Limb (tissue), 2 donors: Measurements from ENCODE around the gene CYP19A1.
A peak's percentile ranks its signal among the peaks of the same experiment; 100 is the strongest.
"Not testable (repeated sequence)": the region's sequence is repeated elsewhere in the genome, so short reads cannot be mapped to it uniquely, and the experiment has no call there.

Source experiments
- DNase-seq, 2 donors: peaks; one replicate each; pipeline ENCODE4 v3.0.0-alpha.2; 2016; ENCODE audit errors: extremely low spot score in 2 of 2

The CYP19A1 gene

GRCh38 chr15:51218299-51218938 is 120.0 kb downstream of the CYP19A1 start:
- no peak for DNase-seq

DNA sequence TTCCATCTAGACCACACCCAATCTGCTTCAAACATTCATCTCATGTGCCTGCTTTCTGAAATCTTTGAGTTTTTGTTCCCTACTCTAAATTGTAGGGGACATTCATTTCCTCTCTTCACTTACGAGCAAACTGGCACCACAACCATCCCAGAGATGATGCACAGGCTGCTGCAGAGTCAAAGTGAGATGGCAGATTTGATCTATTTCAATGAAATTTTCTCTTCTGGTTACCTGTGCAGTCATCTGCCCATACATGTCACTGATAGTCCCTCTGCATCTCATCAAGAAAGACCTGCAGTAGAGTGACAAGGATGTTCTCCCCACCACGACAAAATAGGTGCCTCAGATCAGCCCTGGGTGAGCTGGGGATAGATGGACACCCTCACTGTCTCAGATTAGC is 125.5 kb downstream of the CYP19A1 start:
- DNase-seq: no peak

DNA sequence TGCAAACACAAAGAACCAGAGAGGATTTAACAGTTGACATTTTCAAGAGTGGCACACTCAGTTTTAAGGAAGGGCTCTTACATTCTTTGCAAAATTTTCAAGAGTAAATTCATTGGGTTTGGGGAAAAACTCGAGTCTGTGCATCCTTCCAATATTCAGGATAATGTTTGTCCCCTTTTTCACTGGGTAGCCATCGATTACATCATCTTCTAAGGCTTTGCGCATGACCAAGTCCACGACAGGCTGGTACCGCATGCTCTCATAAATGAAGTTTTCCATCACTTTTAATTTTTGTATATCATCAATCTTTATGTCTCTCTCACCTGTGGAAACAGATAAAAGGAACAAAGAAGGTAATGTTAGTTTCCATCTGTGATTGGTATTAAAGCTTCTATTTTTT is 126.2 kb downstream of the CYP19A1 start:
- DNase-seq: no peak

DNA sequence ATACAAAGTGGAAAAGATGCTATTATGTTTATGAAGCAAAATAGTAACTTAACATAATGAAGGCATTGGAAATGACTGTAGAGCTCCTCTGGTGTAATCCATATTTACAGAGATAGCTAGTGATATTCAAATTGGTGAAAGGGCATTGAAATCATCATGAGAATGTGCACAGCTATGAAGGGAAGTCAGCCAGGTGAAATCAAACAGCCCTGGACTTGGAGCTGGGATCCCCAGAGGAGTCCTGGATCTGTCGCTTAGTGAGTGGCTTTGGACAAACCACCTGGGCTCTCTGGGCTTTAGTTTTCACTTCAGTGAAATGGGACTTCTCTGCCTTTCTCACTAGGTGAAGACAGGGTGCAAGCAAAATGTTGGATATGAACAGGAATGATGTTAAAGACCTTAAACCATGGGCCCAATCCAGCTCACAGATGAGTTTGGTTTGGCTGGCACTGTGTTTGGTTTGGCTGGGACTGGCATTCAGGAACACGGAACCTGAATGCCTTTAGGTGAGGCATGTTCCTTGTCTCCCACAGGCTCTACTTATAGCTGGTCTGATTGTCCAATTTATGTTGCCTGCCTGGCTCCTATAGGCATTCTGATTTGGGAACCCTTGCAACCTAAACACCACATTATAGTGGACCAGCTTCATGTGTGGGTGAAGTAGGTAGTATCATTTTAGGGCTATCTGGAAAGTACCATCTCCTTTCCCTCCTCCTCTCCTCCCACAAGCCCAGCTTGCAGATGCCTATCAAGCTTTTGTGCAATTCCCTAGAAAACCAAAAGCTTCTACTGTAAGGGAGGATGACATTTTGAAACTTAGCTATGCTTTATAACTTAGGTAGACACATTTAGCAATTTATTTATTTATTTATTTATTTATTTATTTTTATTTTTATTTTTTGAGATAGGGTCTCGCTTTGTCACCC is 133.1 kb downstream of the CYP19A1 start:
- no peak for DNase-seq

- DNase-seq: no peak
These were observed 134.6 kb downstream of the CYP19A1 start for GRCh38 chr15:51203797-51204196.

GRCh38 chr15:51202783-51203182 is 135.6 kb downstream of the CYP19A1 start:
- DNase-seq: no peak

GRCh38 chr15:51201581-51201980 is 136.8 kb downstream of the CYP19A1 start:
- no peak for DNase-seq

DNA sequence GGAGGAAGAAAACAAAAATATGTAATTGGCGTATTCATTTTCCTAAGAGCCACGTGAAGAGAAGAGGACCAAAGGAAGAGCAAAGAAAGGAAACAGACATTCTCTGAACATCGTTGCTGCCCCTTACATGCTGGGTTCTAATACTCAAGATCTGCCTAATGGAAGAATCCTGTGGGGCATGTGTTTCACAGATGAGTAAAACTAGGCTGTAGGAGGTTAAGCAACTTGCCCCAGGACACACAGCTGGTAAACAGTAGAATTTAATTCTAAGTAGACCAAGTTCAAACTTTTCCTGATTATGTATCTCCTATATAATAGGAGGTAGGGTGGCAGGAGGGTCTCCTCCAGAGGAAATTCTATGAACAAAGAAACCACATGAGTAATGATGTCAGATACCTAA is 137.6 kb downstream of the CYP19A1 start:
- no peak for DNase-seq

DNA sequence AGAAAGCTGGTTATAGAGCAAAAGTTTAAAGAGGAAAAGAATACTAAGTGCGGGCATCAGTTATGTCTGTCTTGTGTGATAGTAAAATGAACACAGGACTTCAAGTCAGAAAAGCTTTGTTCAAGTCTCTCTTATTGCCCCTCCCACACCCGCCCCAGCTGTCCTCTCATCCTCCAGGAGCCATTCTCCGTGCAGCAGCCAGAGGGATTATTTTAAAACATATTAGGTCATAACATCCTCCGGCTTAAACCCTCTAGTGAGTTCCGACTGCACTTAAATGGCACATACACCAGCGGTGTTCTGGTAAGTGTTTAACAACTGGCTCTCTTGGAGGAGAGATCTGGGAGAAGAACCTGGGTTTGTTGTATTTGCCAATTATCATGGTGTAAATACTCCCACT is 138.9 kb downstream of the CYP19A1 start:
- no peak for DNase-seq

- DNase-seq: no peak
These were observed 139.6 kb downstream of the CYP19A1 start for GRCh38 chr15:51198701-51199232.

DNA sequence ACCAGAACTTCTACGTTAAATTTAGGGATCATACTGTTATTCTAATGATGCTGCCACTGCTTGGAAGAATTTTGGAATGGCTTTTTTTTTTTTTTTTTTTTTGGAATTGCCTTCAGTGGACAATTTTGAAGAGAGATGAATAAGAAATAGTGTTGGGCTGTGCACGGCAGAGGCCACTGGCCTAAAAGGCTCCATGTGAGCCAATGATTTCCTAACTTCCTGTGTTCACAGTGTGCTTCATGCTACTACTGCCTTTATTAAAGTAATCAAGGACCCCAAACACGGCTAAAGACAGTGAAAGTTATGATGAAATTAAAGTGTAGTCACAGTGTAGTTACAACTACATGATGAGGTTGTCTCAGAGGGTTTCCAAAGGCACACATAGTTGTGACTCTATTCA is 142.9 kb downstream of the CYP19A1 start:
- no peak for DNase-seq

DNA sequence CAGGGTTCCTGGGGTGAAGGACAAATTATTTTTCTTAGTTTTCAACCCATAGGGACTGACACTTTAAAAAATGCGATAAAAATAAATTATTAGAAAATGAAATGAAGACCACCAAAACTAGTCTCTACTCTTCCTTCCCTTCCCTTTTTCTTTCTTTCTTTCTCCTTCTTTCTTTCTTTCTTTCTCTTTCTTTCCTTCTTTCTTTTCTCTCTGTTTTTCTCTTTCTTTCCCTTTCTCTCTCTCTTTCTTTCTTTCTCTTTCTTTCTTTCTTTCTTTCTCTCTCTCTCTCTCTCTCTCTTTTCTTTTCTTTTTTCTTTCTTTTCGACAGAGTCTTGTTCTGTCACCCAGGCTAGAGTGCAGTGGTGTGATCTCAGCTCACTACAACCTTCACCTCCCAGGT is 144.4 kb downstream of the CYP19A1 start:
- DNase-seq: no peak

GRCh38 chr15:51193526-51193925 is 144.9 kb downstream of the CYP19A1 start:
- DNase-seq: no peak

GRCh38 chr15:51192521-51193280 is 145.7 kb downstream of the CYP19A1 start:
- DNase-seq: peak; percentile 74 to 91

DNA sequence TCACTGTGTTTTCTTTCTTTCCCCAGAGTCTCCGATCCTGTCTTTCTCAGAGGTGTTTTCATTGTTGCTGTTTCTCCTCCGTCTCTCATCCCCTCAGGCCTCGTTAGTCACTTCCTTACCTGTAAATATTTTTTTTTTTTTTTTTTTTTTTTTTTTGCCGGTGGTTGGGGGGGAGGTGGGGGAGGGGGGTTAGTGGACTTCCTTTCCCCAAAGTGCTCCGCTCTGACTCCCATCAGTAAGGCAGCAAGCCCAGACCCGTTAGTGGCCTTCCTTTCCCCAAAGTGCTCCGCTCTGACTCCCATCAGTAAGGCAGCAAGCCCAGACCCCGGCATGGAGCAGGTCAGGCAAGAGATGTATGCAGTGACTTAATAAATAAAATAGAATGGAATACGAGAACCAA is 146.6 kb downstream of the CYP19A1 start:
- DNase-seq: no peak

- no peak for DNase-seq
These were observed 147.2 kb downstream of the CYP19A1 start for GRCh38 chr15:51191072-51191670.

DNA sequence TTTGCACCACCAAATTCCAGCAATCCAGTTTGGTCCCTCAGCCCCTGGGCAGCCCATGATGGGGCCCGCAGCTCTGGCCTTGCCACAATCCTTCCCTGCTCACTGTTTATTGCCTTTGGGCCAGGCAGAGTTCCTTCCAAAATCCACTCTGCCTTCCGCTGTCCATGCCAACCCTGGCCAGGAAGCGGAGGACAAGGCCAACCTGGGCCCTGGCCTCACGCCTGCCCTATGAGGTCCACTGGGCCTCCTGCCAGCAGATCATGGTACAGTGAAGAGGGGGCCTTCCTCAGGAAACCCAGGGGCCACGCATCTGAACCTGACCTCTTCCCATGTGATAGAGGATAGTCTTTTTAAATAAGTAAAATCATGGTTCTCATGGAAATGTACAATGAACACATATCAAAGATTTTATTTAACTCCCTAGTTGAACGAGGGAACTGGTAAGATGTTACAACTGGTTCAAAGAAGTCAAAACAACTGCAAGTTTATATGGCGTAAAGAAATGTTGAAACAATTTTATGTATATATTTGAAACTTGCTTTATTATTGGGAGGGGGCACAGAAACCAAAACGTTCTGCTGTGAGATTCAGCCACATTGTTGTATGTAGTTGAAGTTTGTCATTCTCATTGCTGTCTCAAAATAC is 147.8 kb downstream of the CYP19A1 start:
- DNase-seq: no peak

DNA sequence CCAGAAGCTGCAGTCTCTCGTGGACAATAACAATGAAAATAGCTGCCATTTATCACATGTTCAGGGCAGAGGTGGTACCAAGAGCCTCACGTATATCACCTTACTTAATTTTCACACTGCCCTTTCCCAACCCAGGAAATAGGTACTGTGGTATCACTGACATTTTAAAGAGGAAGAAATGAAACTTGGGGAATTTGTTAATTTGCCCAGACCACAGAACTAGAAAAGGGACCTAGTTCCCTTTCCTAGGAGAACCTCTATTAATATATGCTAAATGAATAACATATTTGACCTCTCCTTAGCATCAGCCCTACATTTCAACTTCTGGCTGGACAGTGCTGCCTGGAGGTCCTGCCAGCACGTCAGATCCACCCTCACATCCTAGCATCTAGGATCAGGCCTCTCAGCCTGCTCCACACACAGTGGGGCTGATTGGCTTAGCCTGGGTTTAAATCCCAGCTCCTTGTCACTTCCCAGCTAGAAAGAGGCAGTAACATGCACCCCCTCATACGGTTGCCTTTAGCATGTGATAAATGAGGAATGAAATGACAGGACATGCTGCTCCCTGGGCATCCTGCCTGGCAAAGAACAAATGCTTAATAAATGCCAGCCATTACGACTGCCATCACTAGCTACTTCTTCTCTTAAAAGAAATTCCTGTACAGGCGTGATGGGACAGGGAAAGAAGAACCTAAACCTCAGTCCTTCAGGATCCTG is 148.6 kb downstream of the CYP19A1 start:
- DNase-seq: no peak

DNA sequence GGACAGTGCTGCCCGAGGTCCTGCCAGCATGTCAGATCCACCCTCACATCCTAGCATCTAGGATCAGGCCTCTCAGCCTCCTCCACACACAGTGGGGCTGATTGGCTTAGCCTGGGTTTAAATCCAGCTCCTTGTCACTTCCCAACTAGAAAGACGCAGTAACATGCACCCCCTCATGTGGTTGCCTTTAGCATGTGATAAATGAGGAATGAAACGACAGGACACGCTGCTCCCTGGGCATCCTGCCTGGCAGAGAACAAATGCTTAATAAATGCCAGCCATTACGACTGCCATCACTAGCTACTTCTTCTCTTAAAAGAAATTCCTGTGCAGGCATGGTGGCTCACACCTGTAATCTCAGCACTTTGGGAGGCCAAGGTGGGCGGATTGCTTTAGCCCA is 149.6 kb downstream of the CYP19A1 start:
- not testable (repeated sequence) for DNase-seq

GRCh38 chr15:51186891-51187290 is 151.5 kb downstream of the CYP19A1 start:
- DNase-seq: no peak
